Measurements from ENCODE around the gene C1orf50.

Gene C1orf50

GRCh38 chr1:42740851-42741580 is 26.0 kb upstream of the C1orf50 start:
- H3K9me3 ChIP-seq (ENCODE audit: insufficient read depth, low read length, severe bottlenecking) = no peaks in the 10 kb centered on the region
- no peak overlapping the region for H3K27ac ChIP-seq (ENCODE audit: low read length)
- H3K27me3 ChIP-seq (ENCODE audit: insufficient read depth, low read length, poor library complexity) = no peaks in the 10 kb centered on the region
- H4K20me1 ChIP-seq (ENCODE audit: insufficient read depth, low read length) = no peaks in the 10 kb centered on the region
- no peak for ATAC-seq (ENCODE audit: insufficient read depth, low read depth)
- DNase-seq = no peak
- peaks cover 7% of the 10 kb centered on the region for H3K36me3 ChIP-seq (ENCODE audit: insufficient read depth, low read length)
- H3K4me1 ChIP-seq (ENCODE audit: insufficient read depth, low read length) = no peaks in the 10 kb centered on the region
- H3K9ac ChIP-seq (ENCODE audit: low read depth, low read length) = no peak overlapping the region
- H2AFZ ChIP-seq (ENCODE audit: low read depth, low read length) = no peak overlapping the region
- H3K4me2 ChIP-seq (ENCODE audit: insufficient read depth, low read length) = no peak overlapping the region
- no peaks in the 10 kb centered on the region for H3K79me2 ChIP-seq (ENCODE audit: insufficient read depth, low read length)
- no peak for TF ChIP-seq EZH2 (IDR thresholded peaks at IDR 0.05; ENCODE audit: borderline replicate concordance, low read depth, low read length, severe bottlenecking)
- TF ChIP-seq CTCF (IDR thresholded peaks at IDR 0.05; ENCODE audit: borderline replicate concordance, extremely low read depth, low read length, poor library complexity, severe bottlenecking) = no peak
- no peak overlapping the region for H3K4me3 ChIP-seq (ENCODE audit: low read depth in 1 of 2, low read length in 2 of 2)

GRCh38 chr1:42741706-42742105 is 25.3 kb upstream of the C1orf50 start:
- no peaks in the 10 kb centered on the region for H3K27me3 ChIP-seq (ENCODE audit: insufficient read depth, low read length, poor library complexity)
- H2AFZ ChIP-seq (ENCODE audit: low read depth, low read length) = no peak overlapping the region
- DNase-seq (no peak), ATAC-seq (ENCODE audit: insufficient read depth, low read depth) (no peak)
- H3K27ac ChIP-seq (ENCODE audit: low read length) = no peak overlapping the region
- no peaks in the 10 kb centered on the region for H3K79me2 ChIP-seq (ENCODE audit: insufficient read depth, low read length)
- H4K20me1 ChIP-seq (ENCODE audit: insufficient read depth, low read length) = no peaks in the 10 kb centered on the region
- H3K4me2 ChIP-seq (ENCODE audit: insufficient read depth, low read length) = no peak overlapping the region
- no peak overlapping the region for H3K9ac ChIP-seq (ENCODE audit: low read depth, low read length)
- TF ChIP-seq EZH2 (IDR thresholded peaks at IDR 0.05; ENCODE audit: borderline replicate concordance, low read depth, low read length, severe bottlenecking) (no peak), CTCF (IDR thresholded peaks at IDR 0.05; ENCODE audit: borderline replicate concordance, extremely low read depth, low read length, poor library complexity, severe bottlenecking) (no peak)
- H3K4me1 ChIP-seq (ENCODE audit: insufficient read depth, low read length) = no peaks in the 10 kb centered on the region
- no peaks in the 10 kb centered on the region for H3K9me3 ChIP-seq (ENCODE audit: insufficient read depth, low read length, severe bottlenecking)
- no peak overlapping the region for H3K4me3 ChIP-seq (ENCODE audit: low read depth in 1 of 2, low read length in 2 of 2)
- H3K36me3 ChIP-seq (ENCODE audit: insufficient read depth, low read length) = peaks cover 14% of the 10 kb centered on the region

- no peak for TF ChIP-seq EZH2 (IDR thresholded peaks at IDR 0.05; ENCODE audit: borderline replicate concordance, low read depth, low read length, severe bottlenecking)
- TF ChIP-seq CTCF (IDR thresholded peaks at IDR 0.05; ENCODE audit: borderline replicate concordance, extremely low read depth, low read length, poor library complexity, severe bottlenecking) = no peak
Observed at GRCh38 chr1:42742141-42742540, 24.9 kb upstream of the C1orf50 start.

More at GRCh38 chr1:42742141-42742540, 24.9 kb upstream of the C1orf50 start:
- DNase-seq (no peak), ATAC-seq (ENCODE audit: insufficient read depth, low read depth) (no peak)
- Histone ChIP-seq H3K4me1 (ENCODE audit: insufficient read depth, low read length) (no peaks in the 10 kb centered on the region), H3K4me2 (ENCODE audit: insufficient read depth, low read length) (no peak overlapping the region), H3K79me2 (ENCODE audit: insufficient read depth, low read length) (no peaks in the 10 kb centered on the region), H3K4me3 (ENCODE audit: low read depth in 1 of 2, low read length in 2 of 2) (no peak overlapping the region), H3K27ac (ENCODE audit: low read length) (no peak overlapping the region), H3K9me3 (ENCODE audit: insufficient read depth, low read length, severe bottlenecking) (no peaks in the 10 kb centered on the region), H2AFZ (ENCODE audit: low read depth, low read length) (no peak overlapping the region), H3K27me3 (ENCODE audit: insufficient read depth, low read length, poor library complexity) (no peaks in the 10 kb centered on the region), H3K9ac (ENCODE audit: low read depth, low read length) (no peak overlapping the region), H3K36me3 (ENCODE audit: insufficient read depth, low read length) (peaks cover 19% of the 10 kb centered on the region), H4K20me1 (ENCODE audit: insufficient read depth, low read length) (no peaks in the 10 kb centered on the region)

Measured in DND-41 (cell line).